Lung (tissue), 12 donors: ENCODE results near the gene DTNA. TPM values are rescaled to one million over a fixed set of nuclear protein-coding genes. Genes with fewer than 3 reads are reported as not detected.

ENCODE experiments used
- ATAC-seq: fragments of 200-7000 bp; cut with Tn5 transposase; one replicate; pipeline ENCODE4 v1.9.1; 2020; ENCODE audit warnings: moderate number of reproducible peaks; ENCODE audit not compliant: insufficient read depth, low FRiP score
- DNase-seq, 3 donors: peaks; one replicate each; pipeline ENCODE4 v3.0.0-alpha.2; 2013 to 2017
- H3K27ac ChIP-seq, 2 donors: one replicate each; pipeline ENCODE4 v1.5.1; 2013; ENCODE audit warnings: mild to moderate bottlenecking in 2 of 2, moderate library complexity in 2 of 2, control low read depth in 1 of 2, inconsistent platforms in 1 of 2, low read depth in 1 of 2, low read length in 1 of 2
- H3K27me3 ChIP-seq, 3 donors: one replicate each; pipeline ENCODE4 v1.5.1; 2013; ENCODE audit warnings: low read length in 2 of 3; ENCODE audit not compliant: control insufficient read depth in 3 of 3, insufficient read depth in 3 of 3
- H3K36me3 ChIP-seq, 4 donors: one replicate each; pipeline ENCODE4 v1.5.1; 2013; ENCODE audit warnings: low read length in 4 of 4, mild to moderate bottlenecking in 1 of 4, moderate library complexity in 1 of 4; ENCODE audit not compliant: control insufficient read depth in 4 of 4, insufficient read depth in 4 of 4
- H3K4me1 ChIP-seq, 5 donors: one replicate each; pipeline ENCODE4 v1.5.1; 2013; ENCODE audit warnings: low read length in 5 of 5, mild to moderate bottlenecking in 2 of 5, moderate library complexity in 1 of 5; ENCODE audit not compliant: control insufficient read depth in 5 of 5, insufficient read depth in 5 of 5
- H3K4me3 ChIP-seq: one replicate; pipeline ENCODE4 v1.5.1; 2013; ENCODE audit warnings: mild to moderate bottlenecking, control low read depth, moderate library complexity
- H3K9ac ChIP-seq, 2 donors: one replicate each; pipeline ENCODE4 v1.5.1; 2013; ENCODE audit warnings: low read length in 2 of 2, control low read depth in 1 of 2; ENCODE audit not compliant: insufficient read depth in 1 of 2
- H3K9me3 ChIP-seq, 4 donors: one replicate each; pipeline ENCODE4 v1.5.1; 2013; ENCODE audit warnings: low read length in 3 of 4, mild to moderate bottlenecking in 1 of 4, moderate library complexity in 1 of 4; ENCODE audit not compliant: control insufficient read depth in 4 of 4, insufficient read depth in 3 of 4
- WGBS, 2 donors: extraction: QIAGEN DNeasy Blood & Tissue Kit; methylation state at CpG; one replicate each; pipeline ENCODE4 v1.1.7; 2013; 5-methylcytosine and 5-hydroxymethylcytosine counted together
- polyA plus RNA-seq, 2 donors: library from polyadenylated mRNA; stranded (reverse); fragments of 200-250 nt; gene quantifications; one replicate each; pipeline ENCODE4 v1.2.1, GENCODE V29; 2013
- total RNA-seq, 2 donors: library from RNA; depleted of rRNA in 1 of 2; stranded (reverse); fragments of >200 nt in 1 of 2; gene quantifications; one replicate each; pipeline ENCODE4 v1.2.1, GENCODE V29; 2014 to 2021
- TF ChIP-seq, protein P1 (sequence below): IDR thresholded peaks from 2 replicates; pipeline ENCODE4 v1.5.1; 2012; ENCODE audit warnings: mild to moderate bottlenecking; ENCODE audit errors: control extremely low read depth, extremely low read depth
- donor health status: control.
- donor health status: control.
- donor health status: Bipolar disorder and iron deficiency.
- donor health status: healthy.
- donor health status: DM: yes; HTN: yes; CAD: no.

DTNA gene
- total and polyA plus RNA-seq, 4 donors, result 5.0 to 23.8 (median 12.9) TPM

- no peaks in the 10 kb centered on the region for H3K4me1 ChIP-seq
- no peak overlapping the region for H3K9ac ChIP-seq
- H3K9me3 ChIP-seq, result no peaks in the 10 kb centered on the region
- peaks cover 0 to 8% (median 0%) of the 10 kb centered on the region in 4 donors for H3K36me3 ChIP-seq
- H3K4me3 ChIP-seq, result no peak overlapping the region
- WGBS, 2 donors, result 88 to 90% methylated on average over 7 of the region's 7 CpGs
- no peak overlapping the region for H3K27ac ChIP-seq
- ATAC-seq, result no peak
- TF ChIP-seq, protein P1, sequence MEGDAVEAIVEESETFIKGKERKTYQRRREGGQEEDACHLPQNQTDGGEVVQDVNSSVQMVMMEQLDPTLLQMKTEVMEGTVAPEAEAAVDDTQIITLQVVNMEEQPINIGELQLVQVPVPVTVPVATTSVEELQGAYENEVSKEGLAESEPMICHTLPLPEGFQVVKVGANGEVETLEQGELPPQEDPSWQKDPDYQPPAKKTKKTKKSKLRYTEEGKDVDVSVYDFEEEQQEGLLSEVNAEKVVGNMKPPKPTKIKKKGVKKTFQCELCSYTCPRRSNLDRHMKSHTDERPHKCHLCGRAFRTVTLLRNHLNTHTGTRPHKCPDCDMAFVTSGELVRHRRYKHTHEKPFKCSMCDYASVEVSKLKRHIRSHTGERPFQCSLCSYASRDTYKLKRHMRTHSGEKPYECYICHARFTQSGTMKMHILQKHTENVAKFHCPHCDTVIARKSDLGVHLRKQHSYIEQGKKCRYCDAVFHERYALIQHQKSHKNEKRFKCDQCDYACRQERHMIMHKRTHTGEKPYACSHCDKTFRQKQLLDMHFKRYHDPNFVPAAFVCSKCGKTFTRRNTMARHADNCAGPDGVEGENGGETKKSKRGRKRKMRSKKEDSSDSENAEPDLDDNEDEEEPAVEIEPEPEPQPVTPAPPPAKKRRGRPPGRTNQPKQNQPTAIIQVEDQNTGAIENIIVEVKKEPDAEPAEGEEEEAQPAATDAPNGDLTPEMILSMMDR, result no peak
- no peak for DNase-seq
- no peaks in the 10 kb centered on the region for H3K27me3 ChIP-seq
Observed at GRCh38 chr18:34859496-34859895, 149.4 kb downstream of the DTNA start.

DNA sequence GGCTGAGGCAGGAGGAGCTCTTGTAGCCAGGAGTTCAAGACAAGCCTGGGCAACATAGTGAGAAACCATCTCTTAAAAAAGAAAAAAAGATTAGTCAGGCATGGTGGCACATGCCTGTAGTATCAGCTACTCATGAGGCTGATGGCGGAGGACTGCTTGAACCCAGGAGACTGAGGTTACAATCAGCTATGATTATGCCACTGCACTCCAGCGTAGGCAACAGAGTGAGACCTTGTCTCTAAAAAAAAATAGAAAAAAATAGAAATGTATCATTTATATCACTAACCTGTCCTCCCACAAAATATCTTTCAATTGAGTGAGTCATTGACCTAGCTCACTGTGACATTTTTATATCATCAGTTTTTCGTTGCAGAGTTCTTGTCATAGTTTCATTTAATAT, 152.5 kb downstream of the DTNA start:
- Histone ChIP-seq H3K4me3 (no peak overlapping the region), H3K27me3 (no peaks in the 10 kb centered on the region), H3K4me1 (peaks cover 0 to 4% (median 0%) of the 10 kb centered on the region in 5 donors), H3K36me3 (peaks cover 0 to 11% (median 0%) of the 10 kb centered on the region in 4 donors), H3K9me3 (no peaks in the 10 kb centered on the region), H3K27ac (no peak overlapping the region), H3K9ac (no peak overlapping the region)
- DNase-seq (no peak), ATAC-seq (no peak)
- TF ChIP-seq, protein P1, result no peak
- WGBS, 2 donors, result 92 to 95% methylated on average over 3 of the region's 3 CpGs

DNA sequence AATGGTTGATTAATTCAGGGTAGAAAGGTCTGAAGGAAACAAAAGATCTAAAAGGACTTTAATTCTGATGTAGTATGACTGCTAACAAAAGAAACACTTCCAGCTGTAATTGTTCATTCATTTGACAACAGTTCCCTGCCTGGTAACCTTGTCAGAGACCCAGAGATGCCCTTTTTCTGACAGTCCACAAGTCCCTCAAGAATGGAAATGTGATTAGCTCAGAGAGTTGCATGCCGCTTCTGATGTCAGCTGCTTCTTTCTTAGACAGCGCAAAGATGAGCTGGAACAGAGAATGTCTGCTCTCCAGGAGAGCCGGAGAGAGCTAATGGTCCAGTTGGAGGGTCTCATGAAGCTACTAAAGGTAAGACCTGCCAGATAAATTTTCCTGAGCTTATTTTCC, 153.6 kb downstream of the DTNA start:
- H3K9me3 ChIP-seq, result no peaks in the 10 kb centered on the region
- ATAC-seq (no peak), DNase-seq (no peak)
- WGBS, 2 donors, result 96% methylated on average over 3 of the region's 3 CpGs
- H3K9ac ChIP-seq, result no peak overlapping the region
- H3K4me1 ChIP-seq, result peaks cover 0 to 15% (median 0%) of the 10 kb centered on the region in 5 donors
- H3K27ac ChIP-seq, result no peak overlapping the region
- H3K36me3 ChIP-seq, result peaks cover 0 to 8% (median 0%) of the 10 kb centered on the region in 4 donors
- no peak overlapping the region for H3K4me3 ChIP-seq
- TF ChIP-seq, protein P1, result no peak
- no peaks in the 10 kb centered on the region for H3K27me3 ChIP-seq

DNA sequence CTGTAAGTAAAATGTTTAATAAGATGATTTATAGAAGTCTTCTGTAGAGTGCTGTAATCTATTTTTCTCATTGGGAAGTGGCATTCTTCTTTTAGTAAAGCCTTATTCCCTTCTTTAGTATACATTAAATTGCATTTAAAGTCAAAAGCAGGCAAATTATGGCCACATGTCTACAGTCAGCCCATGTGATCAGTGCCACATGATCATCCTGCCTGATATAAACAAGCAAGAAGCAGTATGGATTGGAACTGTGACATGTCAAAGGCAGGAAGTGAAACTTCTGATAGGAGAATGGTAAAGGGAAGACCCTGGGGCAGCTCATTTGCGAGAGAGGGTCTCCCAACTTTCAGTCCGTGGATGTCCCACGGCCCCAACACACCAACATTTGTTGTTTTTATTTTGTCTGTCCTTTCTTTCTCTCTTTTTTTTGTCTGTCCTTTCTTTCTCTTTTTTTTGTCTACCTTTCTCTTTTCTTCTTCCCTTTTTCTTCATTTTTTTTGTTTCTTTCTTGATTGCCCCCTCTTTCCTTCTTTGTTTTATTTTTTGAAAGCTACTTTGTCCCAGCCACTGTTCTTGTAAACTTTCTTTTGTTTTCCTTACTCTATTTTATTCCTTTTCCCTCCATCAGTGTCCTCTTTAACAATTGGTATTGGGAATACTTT, 154.9 kb downstream of the DTNA start:
- Histone ChIP-seq H3K27me3 (no peaks in the 10 kb centered on the region), H3K36me3 (peaks cover 0 to 5% (median 0%) of the 10 kb centered on the region in 4 donors), H3K9me3 (no peaks in the 10 kb centered on the region), H3K9ac (no peak overlapping the region), H3K27ac (no peak overlapping the region), H3K4me1 (peaks cover 0 to 18% (median 1%) of the 10 kb centered on the region in 5 donors), H3K4me3 (no peak overlapping the region)
- DNase-seq (no peak), ATAC-seq (no peak)
- TF ChIP-seq, protein P1, result no peak
- WGBS, 2 donors, result 84 to 85% methylated on average over 3 of the region's 3 CpGs
